Loucy (cell line): ENCODE data around the gene MEF2C.

Source experiments
- H2AFZ ChIP-seq: fragments of 200-600 bp; sonication (generic); 2 replicates; pipeline ENCODE4 v1.6.0; 2016; ENCODE audit warnings: antibody characterized with exemption, mild to moderate bottlenecking, low read length, moderate library complexity
- H3F3A ChIP-seq: fragments of 200-600 bp; 2 replicates; pipeline ENCODE4 v1.6.0; 2016; ENCODE audit warnings: antibody characterized with exemption, low read depth, mild to moderate bottlenecking
- H3K27me3 ChIP-seq: fragments of 200-600 bp; sonication (generic); 2 replicates; pipeline ENCODE4 v1.6.1; 2014; ENCODE audit warnings: low read length, mild to moderate bottlenecking; ENCODE audit not compliant: insufficient read depth, poor library complexity, severe bottlenecking
- H3K36me3 ChIP-seq: fragments of 200-600 bp; sonication (generic); 2 replicates; pipeline ENCODE4 v1.6.1; 2016; ENCODE audit warnings: low read length; ENCODE audit not compliant: insufficient read depth
- H3K4me1 ChIP-seq: fragments of 200-600 bp; sonication (generic); 2 replicates; pipeline ENCODE4 v1.5.1; 2014; ENCODE audit warnings: low read length, mild to moderate bottlenecking; ENCODE audit not compliant: insufficient read depth, poor library complexity, severe bottlenecking
- H3K4me2 ChIP-seq: fragments of 200-600 bp; sonication (generic); 2 replicates; pipeline ENCODE4 v1.6.0; 2014; ENCODE audit warnings: antibody characterized with exemption, low read length, low read depth, mild to moderate bottlenecking; ENCODE audit not compliant: poor library complexity, severe bottlenecking
- H3K4me3 ChIP-seq: fragments of 200-600 bp; sonication (generic); 2 replicates; pipeline ENCODE4 v1.5.1; 2014; ENCODE audit warnings: low read length, mild to moderate bottlenecking, mixed read lengths; ENCODE audit not compliant: poor library complexity, severe bottlenecking
- H3K79me2 ChIP-seq: fragments of 200-600 bp; sonication (generic); 2 replicates; pipeline ENCODE4 v1.6.1; 2014; ENCODE audit warnings: low read length; ENCODE audit not compliant: insufficient read depth
- H3K9ac ChIP-seq: fragments of 200-600 bp; sonication (generic); 2 replicates; pipeline ENCODE4 v1.6.0; 2014; ENCODE audit warnings: mild to moderate bottlenecking, low read depth, low read length, moderate library complexity; ENCODE audit not compliant: poor library complexity, severe bottlenecking
- H3K9me2 ChIP-seq: fragments of 200-600 bp; sonication (generic); replicated peaks from 2 replicates; pipeline ENCODE4 v1.6.1; 2016; ENCODE audit warnings: low read depth, low read length, mixed read lengths
- H3K9me3 ChIP-seq: fragments of 200-600 bp; sonication (generic); 2 replicates; pipeline ENCODE4 v1.6.1; 2014; ENCODE audit warnings: mild to moderate bottlenecking, antibody characterized with exemption, low read length, low read depth; ENCODE audit not compliant: insufficient read depth
- H4K20me1 ChIP-seq: fragments of 200-600 bp; sonication (generic); 2 replicates; pipeline ENCODE4 v1.6.0; 2014; ENCODE audit warnings: antibody characterized with exemption, low read length, mild to moderate bottlenecking; ENCODE audit not compliant: insufficient read depth, poor library complexity, severe bottlenecking
- EZH2phosphoT487 ChIP-seq: fragments of 200-600 bp; IDR thresholded peaks from 2 replicates; pipeline ENCODE4 v1.6.1; 2018; ENCODE audit warnings: antibody characterized with exemption, mild to moderate bottlenecking, moderate library complexity, borderline replicate concordance
- TF ChIP-seq, protein P1 (sequence below): fragments of 200-600 bp; sonication (generic); conservative IDR thresholded peaks from 2 replicates; pipeline ENCODE4 v1.5.1; 2014; ENCODE audit warnings: mild to moderate bottlenecking, antibody characterized with exemption, low read length

Gene MEF2C

GRCh38 chr5:88746438-88746882, 136.5 kb downstream of the MEF2C start:
- peaks cover 22% of the 10 kb centered on the region for H3K4me1 ChIP-seq
- H3K9me3 ChIP-seq, result no peaks in the 10 kb centered on the region
- H3K4me2 ChIP-seq, result no peak overlapping the region
- no peaks in the 10 kb centered on the region for H3F3A ChIP-seq
- H2AFZ ChIP-seq, result no peak overlapping the region
- H4K20me1 ChIP-seq, result no peaks in the 10 kb centered on the region
- no peaks in the 10 kb centered on the region for H3K79me2 ChIP-seq
- no peak overlapping the region for H3K4me3 ChIP-seq
- H3K27me3 ChIP-seq, result no peaks in the 10 kb centered on the region
- H3K9me2 ChIP-seq, result no peaks in the 10 kb centered on the region
- H3K9ac ChIP-seq, result no peak overlapping the region
- no peaks in the 10 kb centered on the region for H3K36me3 ChIP-seq
- TF ChIP-seq, protein P1, sequence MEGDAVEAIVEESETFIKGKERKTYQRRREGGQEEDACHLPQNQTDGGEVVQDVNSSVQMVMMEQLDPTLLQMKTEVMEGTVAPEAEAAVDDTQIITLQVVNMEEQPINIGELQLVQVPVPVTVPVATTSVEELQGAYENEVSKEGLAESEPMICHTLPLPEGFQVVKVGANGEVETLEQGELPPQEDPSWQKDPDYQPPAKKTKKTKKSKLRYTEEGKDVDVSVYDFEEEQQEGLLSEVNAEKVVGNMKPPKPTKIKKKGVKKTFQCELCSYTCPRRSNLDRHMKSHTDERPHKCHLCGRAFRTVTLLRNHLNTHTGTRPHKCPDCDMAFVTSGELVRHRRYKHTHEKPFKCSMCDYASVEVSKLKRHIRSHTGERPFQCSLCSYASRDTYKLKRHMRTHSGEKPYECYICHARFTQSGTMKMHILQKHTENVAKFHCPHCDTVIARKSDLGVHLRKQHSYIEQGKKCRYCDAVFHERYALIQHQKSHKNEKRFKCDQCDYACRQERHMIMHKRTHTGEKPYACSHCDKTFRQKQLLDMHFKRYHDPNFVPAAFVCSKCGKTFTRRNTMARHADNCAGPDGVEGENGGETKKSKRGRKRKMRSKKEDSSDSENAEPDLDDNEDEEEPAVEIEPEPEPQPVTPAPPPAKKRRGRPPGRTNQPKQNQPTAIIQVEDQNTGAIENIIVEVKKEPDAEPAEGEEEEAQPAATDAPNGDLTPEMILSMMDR, result no peak
- TF ChIP-seq EZH2phosphoT487, result no peak

DNA sequence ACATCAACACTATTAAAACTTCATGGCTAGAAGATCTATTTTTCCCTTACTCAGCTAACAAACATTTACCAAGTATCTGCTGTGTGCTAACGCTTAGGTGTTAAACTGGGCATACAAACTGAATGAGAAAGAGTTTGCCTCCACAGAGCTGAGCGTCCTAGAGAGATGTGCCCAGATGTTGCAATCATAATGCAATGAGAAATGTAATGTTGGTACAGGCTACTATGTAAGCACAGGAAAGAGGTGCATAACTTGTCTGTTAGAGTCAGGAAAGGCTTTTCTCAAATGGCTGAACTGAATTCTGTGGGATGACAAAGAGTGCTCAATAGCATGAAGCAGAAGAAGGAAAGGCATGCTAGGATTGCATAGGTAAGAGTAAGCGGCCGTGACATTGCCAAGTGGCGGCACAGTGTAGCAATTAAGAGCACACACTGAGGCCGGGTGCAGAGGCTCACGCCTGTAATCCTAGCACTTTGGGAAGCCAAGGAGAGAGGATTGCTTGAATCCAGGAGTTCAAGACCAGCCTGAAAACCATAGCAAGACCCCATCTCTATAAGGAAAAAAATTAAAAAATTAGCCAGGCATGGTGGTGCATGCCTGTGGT, 137.8 kb downstream of the MEF2C start:
- Histone ChIP-seq H2AFZ (no peak overlapping the region), H3K36me3 (no peaks in the 10 kb centered on the region), H3K4me1 (peaks cover 26% of the 10 kb centered on the region), H3K9ac (no peak overlapping the region), H3K27me3 (no peaks in the 10 kb centered on the region), H3F3A (no peaks in the 10 kb centered on the region), H4K20me1 (no peaks in the 10 kb centered on the region), H3K9me2 (no peaks in the 10 kb centered on the region), H3K79me2 (no peaks in the 10 kb centered on the region), H3K4me3 (no peak overlapping the region), H3K4me2 (no peak overlapping the region), H3K9me3 (no peaks in the 10 kb centered on the region)
- TF ChIP-seq, protein P1, result no peak
- no peak for TF ChIP-seq EZH2phosphoT487

DNA sequence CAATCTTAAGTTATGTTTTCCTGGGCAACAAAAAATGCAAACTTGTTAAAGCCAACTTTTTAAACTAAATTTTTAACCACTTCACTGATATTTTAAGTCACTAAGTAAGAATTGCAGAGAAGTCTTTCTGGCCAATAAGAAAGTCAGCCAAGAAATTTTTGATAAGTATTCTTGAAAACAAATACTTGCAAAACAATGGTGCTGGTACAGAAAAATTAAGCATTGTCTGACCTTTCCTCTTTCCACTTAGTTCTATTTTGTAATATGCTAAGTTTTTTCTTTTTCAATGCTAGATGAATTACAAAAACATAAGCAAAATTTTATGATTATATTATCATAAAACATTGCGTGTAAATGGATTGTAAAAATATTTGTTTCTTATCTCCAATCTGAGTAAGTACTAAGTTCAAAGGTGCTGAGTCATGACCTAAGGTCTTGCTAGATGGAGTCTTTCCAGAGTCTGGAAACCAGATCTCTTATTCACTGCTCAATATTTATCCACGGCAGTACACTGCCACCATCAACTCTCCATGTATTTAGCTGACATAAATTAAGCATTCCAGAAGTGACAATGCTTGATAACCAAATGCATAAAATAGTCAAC, 139.7 kb downstream of the MEF2C start:
- Histone ChIP-seq H3F3A (no peaks in the 10 kb centered on the region), H3K9ac (no peak overlapping the region), H3K4me1 (peaks cover 42% of the 10 kb centered on the region), H3K27me3 (no peaks in the 10 kb centered on the region), H2AFZ (no peak overlapping the region), H4K20me1 (no peaks in the 10 kb centered on the region), H3K36me3 (no peaks in the 10 kb centered on the region), H3K4me2 (no peak overlapping the region), H3K79me2 (no peaks in the 10 kb centered on the region), H3K9me3 (no peaks in the 10 kb centered on the region), H3K4me3 (no peak overlapping the region), H3K9me2 (no peaks in the 10 kb centered on the region)
- TF ChIP-seq EZH2phosphoT487, result no peak
- TF ChIP-seq, protein P1, result no peak
